ENCODE data around the gene RNF4. TPM values are rescaled to one million over a fixed set of nuclear protein-coding genes. Genes with fewer than 3 reads are reported as not detected.

Gene RNF4, protein sequence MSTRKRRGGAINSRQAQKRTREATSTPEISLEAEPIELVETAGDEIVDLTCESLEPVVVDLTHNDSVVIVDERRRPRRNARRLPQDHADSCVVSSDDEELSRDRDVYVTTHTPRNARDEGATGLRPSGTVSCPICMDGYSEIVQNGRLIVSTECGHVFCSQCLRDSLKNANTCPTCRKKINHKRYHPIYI
- total RNA-seq, result 62.7 and 99.1 TPM in 2 replicates

DNA sequence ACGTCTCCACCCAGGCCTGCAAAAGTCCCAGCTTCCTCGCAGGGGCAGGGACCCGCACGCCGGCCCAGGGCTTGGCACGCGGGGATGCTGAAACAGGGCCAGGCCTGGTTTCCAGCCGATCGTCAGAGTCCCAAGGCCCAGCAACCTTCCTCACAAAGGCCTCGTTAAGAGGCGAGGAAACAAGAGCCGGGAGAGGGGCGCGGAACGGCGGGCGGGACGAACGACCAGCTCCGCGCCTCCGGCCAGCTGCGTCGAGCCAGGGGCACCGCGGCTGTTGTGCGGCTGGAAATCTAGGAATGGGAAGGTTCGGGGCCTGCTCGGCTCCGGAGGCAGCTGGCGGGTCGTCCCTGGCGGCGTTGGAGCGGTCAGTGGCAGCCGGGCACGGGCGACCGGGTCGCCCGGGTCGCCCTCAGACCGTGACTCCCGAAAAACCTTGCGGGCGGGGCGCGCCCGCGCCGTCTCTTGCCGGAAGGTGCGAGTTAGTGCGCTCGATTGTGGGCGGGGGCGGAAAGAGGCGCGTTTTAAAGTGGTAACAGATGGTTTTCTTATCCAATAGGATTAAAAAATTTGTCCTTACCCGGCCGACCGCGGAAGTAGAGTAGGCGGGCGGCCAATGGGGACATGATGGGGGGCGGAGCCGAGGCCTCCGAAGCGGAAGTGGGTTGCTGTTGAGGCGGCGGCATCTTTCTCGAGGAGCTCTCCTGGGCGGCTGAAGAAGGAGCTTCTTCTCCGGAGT is at the start of gene RNF4:
Gene RNF4 (plus strand): TSS at position 651 of the 736 bp plus-strand sequence. CDS start 21,388 bp downstream, outside the sequence.

DNA sequence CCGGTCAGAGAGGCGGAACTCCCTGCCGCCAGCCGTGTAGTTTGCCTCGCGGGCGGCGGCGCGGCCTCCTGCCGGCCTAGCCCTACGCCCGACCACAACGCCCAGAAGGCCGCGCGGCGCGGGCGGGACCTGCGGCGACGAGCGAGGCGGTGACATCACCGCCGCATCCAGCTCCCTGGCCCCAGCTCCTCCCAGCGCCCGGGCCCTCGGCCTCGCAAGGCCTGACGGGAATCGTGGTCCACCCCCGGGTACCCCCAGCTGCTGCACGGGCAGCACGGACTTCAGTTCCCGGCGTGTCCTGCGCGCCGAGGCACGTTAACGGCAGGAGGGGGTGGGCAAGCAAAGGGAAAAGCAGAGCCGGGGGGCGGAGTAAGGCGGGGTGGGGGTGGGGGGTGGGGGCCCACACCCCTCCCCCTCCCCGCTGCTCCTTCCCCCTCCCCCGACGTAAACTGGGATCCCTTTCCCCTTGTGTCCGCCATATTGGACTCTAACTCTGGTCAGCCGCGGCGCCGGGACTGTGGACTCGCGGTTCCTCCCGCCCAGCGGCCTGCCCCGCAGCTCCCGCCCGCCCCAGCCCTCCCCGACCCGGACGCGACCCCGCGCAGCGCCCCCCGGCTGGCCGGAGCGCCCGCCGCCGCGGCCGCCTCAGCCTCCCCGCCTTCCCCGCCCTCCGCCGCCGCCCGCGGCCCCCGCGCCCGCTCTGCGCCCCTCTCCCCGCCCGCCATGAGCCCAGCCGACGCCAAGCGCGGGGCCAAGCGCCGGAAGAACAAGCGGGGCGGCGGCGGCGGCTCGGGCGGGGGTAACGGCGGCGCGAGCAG is 67.5 kb downstream of the RNF4 start, which contains the start of gene FAM193A:
Gene FAM193A (plus strand): TSS at position 455 of the 818 bp plus-strand sequence. CDS start 269 bp downstream, at position 724.

Other genes starting within 250 kb of the RNF4 start
- gene HAUS3, start 227.0 kb upstream of the RNF4 start, total RNA-seq, result 7.4 and 11.9 TPM in 2 replicates
- 5.3 TPM in 2 replicates for gene POLN, start 227.0 kb upstream of the RNF4 start, total RNA-seq
- gene MXD4, start 207.0 kb upstream of the RNF4 start, total RNA-seq, result 41.6 and 49.2 TPM in 2 replicates
- 8.0 and 8.1 TPM in 2 replicates for gene ZFYVE28, start 50.5 kb upstream of the RNF4 start, total RNA-seq
- not detected in 2 replicates for gene CFAP99, start 50.2 kb upstream of the RNF4 start, total RNA-seq
- gene FAM193A, start 67.5 kb downstream of the RNF4 start, total RNA-seq, result 9.8 and 17.7 TPM in 2 replicates